A673 (cell line): ENCODE measurements around the gene BRPF3. TPM values are rescaled to one million over a fixed set of nuclear protein-coding genes. Genes with fewer than 3 reads are reported as not detected.

ENCODE experiments used
- BruUV-seq: library from RNA; stranded (reverse); fragments of 400-500 nt; replicated peaks from 2 replicates; lab custom pipeline; 2021; lab: Mats Ljungman, UMichigan
- CTCF ChIA-PET: fragments of 300-600 bp; sonication (Branson Sonifier 250); formaldehyde crosslinking; loops from one replicate; lab custom pipeline; 2022; ENCODE audit warnings: antibody characterized with exemption; lab: Charles Lee
- POLR2A ChIA-PET: fragments of 300-600 bp; sonication (Branson Sonifier 250); formaldehyde crosslinking; loops from one replicate; lab custom pipeline; 2022; ENCODE audit warnings: antibody characterized with exemption; ENCODE audit not compliant: low non-redundant PET; lab: Charles Lee
- DNase-seq: peaks from one replicate; pipeline ENCODE4 v3.0.0-alpha.2; 2015; ENCODE audit warnings: low spot score
- H3K27ac ChIP-seq: fragments of 200-600 bp; sonication (generic); 2 replicates; pipeline ENCODE4 v1.5.1; 2016; ENCODE audit warnings: mixed run types, low read depth, mild to moderate bottlenecking, mixed read lengths, antibody characterized with exemption, low read length; ENCODE audit not compliant: poor library complexity, severe bottlenecking
- H3K27me3 ChIP-seq: fragments of 200-600 bp; sonication (generic); replicated peaks from 2 replicates; pipeline ENCODE4 v1.6.1; 2017; ENCODE audit warnings: mixed run types, low read depth, mild to moderate bottlenecking, mixed read lengths, antibody characterized with exemption, low read length; ENCODE audit not compliant: insufficient read depth, poor library complexity
- H3K36me3 ChIP-seq: fragments of 200-600 bp; sonication (generic); 2 replicates; pipeline ENCODE4 v1.6.1; 2016; ENCODE audit warnings: mixed run types, mild to moderate bottlenecking, mixed read lengths, antibody characterized with exemption, low read length; ENCODE audit not compliant: insufficient read depth, poor library complexity, severe bottlenecking
- H3K4me1 ChIP-seq: fragments of 200-600 bp; sonication (generic); 2 replicates; pipeline ENCODE4 v1.6.1; 2017; ENCODE audit warnings: mixed run types, mild to moderate bottlenecking, mixed read lengths, antibody characterized with exemption, low read length; ENCODE audit not compliant: insufficient read depth, poor library complexity, severe bottlenecking
- H3K4me3 ChIP-seq: fragments of 200-600 bp; sonication (generic); 2 replicates; pipeline ENCODE4 v1.5.1; 2016; ENCODE audit warnings: low read depth, mixed run types, mild to moderate bottlenecking, mixed read lengths, low read length; ENCODE audit not compliant: poor library complexity, severe bottlenecking
- H3K9me3 ChIP-seq: fragments of 200-600 bp; sonication (generic); 2 replicates; pipeline ENCODE4 v1.6.1; 2016; ENCODE audit warnings: mixed run types, low read depth, mild to moderate bottlenecking, mixed read lengths, antibody characterized with exemption, low read length; ENCODE audit not compliant: poor library complexity, severe bottlenecking
- CTCF ChIP-seq: fragments of 300-800, 200-600 bp; sonication (generic); conservative IDR thresholded peaks from 2 replicates; pipeline ENCODE4 v1.5.1; 2017; ENCODE audit warnings: low read depth, mild to moderate bottlenecking, antibody characterized with exemption, low read length, moderate library complexity, mixed read lengths
- EZH2 ChIP-seq: fragments of 200-600 bp; sonication (generic); IDR thresholded peaks from 2 replicates; pipeline ENCODE4 v1.6.1; 2017; ENCODE audit warnings: borderline replicate concordance, low read depth, mild to moderate bottlenecking, mixed read lengths, antibody characterized with exemption, low read length; ENCODE audit not compliant: poor library complexity, severe bottlenecking
- intact Hi-C: fragments of 100-400 bp; cut with micrococcal nuclease; formaldehyde crosslinking; loops from one replicate; pipeline ENCODE4 v1.10.0; 2022; ENCODE audit not compliant: unreplicated experiment
- total RNA-seq: library from RNA; stranded (reverse); gene quantifications from 2 replicates; pipeline ENCODE4 v1.2.3, GENCODE V29; 2021

BRPF3 gene
- total RNA-seq, 1 experiment from 2014 or later, result 39.3 TPM

GRCh38 chr6:36201612-36202011 lies 5.1 kb downstream of the BRPF3 start:
- TF ChIP-seq EZH2 (no peak), CTCF (no peak)
- Histone ChIP-seq H3K9me3 (no peaks in the 10 kb centered on the region), H3K27ac (no peak overlapping the region), H3K4me3 (no peak overlapping the region), H3K36me3 (peaks cover 42% of the 10 kb centered on the region), H3K4me1 (no peaks in the 10 kb centered on the region), H3K27me3 (no peaks in the 10 kb centered on the region)
- no TSS peak for BruUV-seq
- ChIA-PET CTCF (no interaction called here), POLR2A (no interaction called here)
- no peak for DNase-seq
- intact Hi-C loops, result no loop called here

GRCh38 chr6:36202101-36202500 lies 5.6 kb downstream of the BRPF3 start:
- POLR2A ChIA-PET, result no interaction called here
- Histone ChIP-seq H3K9me3 (no peaks in the 10 kb centered on the region), H3K4me3 (no peak overlapping the region), H3K27ac (no peak overlapping the region), H3K36me3 (peaks cover 43% of the 10 kb centered on the region), H3K4me1 (no peaks in the 10 kb centered on the region), H3K27me3 (no peaks in the 10 kb centered on the region)
- intact Hi-C loops, result no loop called here
- CTCF ChIA-PET, result no interaction called here
- DNase-seq, result no peak
- no TSS peak for BruUV-seq
- no peak for TF ChIP-seq EZH2
- no peak for TF ChIP-seq CTCF

GRCh38 chr6:36204068-36204753 lies 7.7 kb downstream of the BRPF3 start:
- no TSS peak for BruUV-seq
- no peak for TF ChIP-seq EZH2
- no peak for TF ChIP-seq CTCF
- CTCF ChIA-PET, result no interaction called here
- intact Hi-C loops, result no loop called here
- Histone ChIP-seq H3K4me1 (no peaks in the 10 kb centered on the region), H3K27ac (no peak overlapping the region), H3K36me3 (peaks cover 64% of the 10 kb centered on the region), H3K27me3 (no peaks in the 10 kb centered on the region), H3K4me3 (no peak overlapping the region), H3K9me3 (no peaks in the 10 kb centered on the region)
- POLR2A ChIA-PET, result no interaction called here
- DNase-seq, result no peak
